ENCODE measurements around the gene TDRD9. TPM values are rescaled to one million over a fixed set of nuclear protein-coding genes. Genes with fewer than 3 reads are reported as not detected.

TDRD9 gene, protein sequence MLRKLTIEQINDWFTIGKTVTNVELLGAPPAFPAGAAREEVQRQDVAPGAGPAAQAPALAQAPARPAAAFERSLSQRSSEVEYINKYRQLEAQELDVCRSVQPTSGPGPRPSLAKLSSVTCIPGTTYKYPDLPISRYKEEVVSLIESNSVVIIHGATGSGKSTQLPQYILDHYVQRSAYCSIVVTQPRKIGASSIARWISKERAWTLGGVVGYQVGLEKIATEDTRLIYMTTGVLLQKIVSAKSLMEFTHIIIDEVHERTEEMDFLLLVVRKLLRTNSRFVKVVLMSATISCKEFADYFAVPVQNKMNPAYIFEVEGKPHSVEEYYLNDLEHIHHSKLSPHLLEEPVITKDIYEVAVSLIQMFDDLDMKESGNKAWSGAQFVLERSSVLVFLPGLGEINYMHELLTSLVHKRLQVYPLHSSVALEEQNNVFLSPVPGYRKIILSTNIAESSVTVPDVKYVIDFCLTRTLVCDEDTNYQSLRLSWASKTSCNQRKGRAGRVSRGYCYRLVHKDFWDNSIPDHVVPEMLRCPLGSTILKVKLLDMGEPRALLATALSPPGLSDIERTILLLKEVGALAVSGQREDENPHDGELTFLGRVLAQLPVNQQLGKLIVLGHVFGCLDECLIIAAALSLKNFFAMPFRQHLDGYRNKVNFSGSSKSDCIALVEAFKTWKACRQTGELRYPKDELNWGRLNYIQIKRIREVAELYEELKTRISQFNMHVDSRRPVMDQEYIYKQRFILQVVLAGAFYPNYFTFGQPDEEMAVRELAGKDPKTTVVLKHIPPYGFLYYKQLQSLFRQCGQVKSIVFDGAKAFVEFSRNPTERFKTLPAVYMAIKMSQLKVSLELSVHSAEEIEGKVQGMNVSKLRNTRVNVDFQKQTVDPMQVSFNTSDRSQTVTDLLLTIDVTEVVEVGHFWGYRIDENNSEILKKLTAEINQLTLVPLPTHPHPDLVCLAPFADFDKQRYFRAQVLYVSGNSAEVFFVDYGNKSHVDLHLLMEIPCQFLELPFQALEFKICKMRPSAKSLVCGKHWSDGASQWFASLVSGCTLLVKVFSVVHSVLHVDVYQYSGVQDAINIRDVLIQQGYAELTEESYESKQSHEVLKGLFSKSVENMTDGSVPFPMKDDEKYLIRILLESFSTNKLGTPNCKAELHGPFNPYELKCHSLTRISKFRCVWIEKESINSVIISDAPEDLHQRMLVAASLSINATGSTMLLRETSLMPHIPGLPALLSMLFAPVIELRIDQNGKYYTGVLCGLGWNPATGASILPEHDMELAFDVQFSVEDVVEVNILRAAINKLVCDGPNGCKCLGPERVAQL (N-terminal part only)
- under 1 TPM; 0.16 to 0.54 TPM for total RNA-seq

DNA sequence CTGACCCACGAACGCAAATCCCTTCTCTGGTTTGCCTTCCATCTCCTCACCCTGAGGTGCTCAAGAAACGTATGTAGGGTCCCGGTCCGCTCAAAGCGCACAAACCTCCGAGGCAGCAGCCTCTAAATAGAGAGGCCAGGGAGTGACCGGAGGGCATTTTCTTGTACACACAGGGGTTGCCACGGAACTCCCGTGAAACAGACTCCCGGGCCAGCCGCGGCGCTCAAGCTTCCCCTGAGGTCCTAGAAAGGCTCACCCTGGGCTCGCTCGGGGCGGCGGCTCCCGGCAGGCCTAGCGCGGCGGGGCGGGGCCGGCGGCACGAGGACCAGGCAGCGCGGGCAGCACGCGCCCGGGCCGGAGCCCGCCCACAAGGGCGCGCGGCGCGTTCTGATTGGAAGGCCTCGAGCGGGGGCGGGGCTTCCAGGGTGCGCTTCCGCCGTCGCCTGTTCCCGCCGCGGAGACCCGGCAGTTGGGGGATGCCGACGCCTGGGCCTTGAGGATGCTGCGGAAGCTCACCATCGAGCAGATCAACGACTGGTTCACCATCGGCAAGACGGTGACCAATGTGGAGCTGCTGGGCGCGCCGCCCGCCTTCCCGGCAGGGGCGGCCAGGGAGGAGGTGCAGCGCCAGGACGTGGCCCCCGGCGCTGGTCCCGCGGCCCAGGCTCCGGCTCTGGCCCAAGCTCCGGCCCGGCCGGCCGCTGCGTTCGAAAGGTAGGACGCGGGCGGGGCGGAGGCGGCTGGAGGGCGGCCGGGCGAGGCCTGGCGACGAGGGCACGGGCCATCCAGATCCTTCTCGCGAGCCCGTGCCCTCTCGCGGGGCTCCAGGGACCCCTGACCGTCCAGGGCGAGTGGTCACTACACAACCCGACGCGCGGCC is at the start of gene TDRD9:
Gene TDRD9 (plus strand): TSS at position 446 of the 880 bp plus-strand sequence. CDS start 54 bp downstream, at position 500.
- no peaks in the 10 kb centered on the region for H3K36me3 Mint-ChIP-seq
- H3K4me3 Mint-ChIP-seq, result no peak within 1 kb of the TSS
- no peak within 1 kb of the TSS for H3K27ac Mint-ChIP-seq
- DNase-seq, result no peak
- peaks cover 4% of the 10 kb centered on the region for H3K4me1 Mint-ChIP-seq
- no peaks in the 10 kb centered on the region for H3K9me3 Mint-ChIP-seq
- H3K27me3 Mint-ChIP-seq, result peaks cover 8% of the 10 kb centered on the region

DNA sequence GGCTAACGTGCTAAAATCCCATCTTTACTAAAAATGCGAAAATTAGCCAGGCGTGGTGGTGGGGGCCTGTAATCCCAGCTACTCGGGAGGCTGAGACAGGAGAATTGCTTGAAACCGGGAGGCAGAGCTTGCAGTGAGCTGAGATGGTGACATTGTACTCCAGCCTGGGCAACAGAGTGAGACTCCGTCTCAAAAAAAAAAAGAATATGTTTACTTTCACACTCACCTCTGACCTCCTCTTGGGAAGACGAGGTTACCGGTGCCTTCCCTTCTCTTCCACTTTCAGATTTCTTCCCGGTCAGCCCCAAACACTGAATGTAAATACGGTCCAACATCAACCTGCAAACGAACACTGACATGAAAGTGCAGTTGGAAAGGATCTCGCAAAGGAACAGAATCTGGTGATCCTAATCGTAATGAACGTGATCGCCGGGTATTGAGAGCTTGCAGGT is 49.1 kb upstream of the TDRD9 start:
- Mint-ChIP-seq H3K4me3 (no peak overlapping the region), H3K4me1 (peaks cover 23% of the 10 kb centered on the region), H3K9me3 (no peaks in the 10 kb centered on the region), H3K27me3 (no peaks in the 10 kb centered on the region), H3K27ac (no peak overlapping the region), H3K36me3 (no peaks in the 10 kb centered on the region)
- no peak for DNase-seq

DNA sequence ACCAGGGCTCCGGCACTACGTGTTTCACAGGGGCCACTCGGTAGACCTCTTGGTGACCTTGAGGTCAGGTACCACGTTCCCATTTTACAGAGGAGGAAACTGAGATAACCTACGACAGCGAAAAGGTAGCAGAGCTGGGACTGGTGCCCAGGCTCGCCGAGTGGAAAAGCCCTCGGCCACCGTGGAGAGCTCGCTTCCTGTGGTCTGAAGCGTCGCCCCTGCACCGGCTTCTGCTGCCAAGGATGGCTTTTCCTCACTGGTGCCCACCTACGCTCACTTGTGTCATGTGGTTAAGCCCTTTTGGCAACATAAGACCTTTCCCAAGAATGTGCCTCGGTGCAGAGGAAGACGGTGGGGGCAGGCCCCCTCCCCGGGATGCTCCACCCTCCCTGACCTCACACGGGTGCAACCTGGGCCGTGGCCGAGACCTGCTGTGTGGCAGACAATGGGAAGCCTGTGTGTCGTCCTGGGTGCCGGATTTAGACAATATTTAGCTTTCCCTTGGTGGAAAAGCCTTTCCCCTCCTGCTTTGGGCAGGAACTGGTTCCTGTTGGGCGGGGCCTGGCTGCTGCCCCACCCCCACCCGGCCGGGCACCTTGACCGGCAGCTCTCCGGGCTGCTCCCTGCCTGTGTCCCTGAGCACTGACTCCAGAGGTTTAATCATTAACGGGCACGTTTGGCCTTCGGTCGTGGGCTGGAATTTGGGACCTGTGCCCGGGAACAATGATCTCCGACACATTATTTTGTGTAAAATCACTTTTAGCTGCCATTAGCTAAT is 48.5 kb upstream of the TDRD9 start:
- H3K4me1 Mint-ChIP-seq, result peaks cover 21% of the 10 kb centered on the region
- H3K27me3 Mint-ChIP-seq, result no peaks in the 10 kb centered on the region
- DNase-seq, result no peak
- H3K27ac Mint-ChIP-seq, result no peak overlapping the region
- no peaks in the 10 kb centered on the region for H3K36me3 Mint-ChIP-seq
- no peaks in the 10 kb centered on the region for H3K9me3 Mint-ChIP-seq
- peak overlapping the region; percentile 67 for H3K4me3 Mint-ChIP-seq

DNA sequence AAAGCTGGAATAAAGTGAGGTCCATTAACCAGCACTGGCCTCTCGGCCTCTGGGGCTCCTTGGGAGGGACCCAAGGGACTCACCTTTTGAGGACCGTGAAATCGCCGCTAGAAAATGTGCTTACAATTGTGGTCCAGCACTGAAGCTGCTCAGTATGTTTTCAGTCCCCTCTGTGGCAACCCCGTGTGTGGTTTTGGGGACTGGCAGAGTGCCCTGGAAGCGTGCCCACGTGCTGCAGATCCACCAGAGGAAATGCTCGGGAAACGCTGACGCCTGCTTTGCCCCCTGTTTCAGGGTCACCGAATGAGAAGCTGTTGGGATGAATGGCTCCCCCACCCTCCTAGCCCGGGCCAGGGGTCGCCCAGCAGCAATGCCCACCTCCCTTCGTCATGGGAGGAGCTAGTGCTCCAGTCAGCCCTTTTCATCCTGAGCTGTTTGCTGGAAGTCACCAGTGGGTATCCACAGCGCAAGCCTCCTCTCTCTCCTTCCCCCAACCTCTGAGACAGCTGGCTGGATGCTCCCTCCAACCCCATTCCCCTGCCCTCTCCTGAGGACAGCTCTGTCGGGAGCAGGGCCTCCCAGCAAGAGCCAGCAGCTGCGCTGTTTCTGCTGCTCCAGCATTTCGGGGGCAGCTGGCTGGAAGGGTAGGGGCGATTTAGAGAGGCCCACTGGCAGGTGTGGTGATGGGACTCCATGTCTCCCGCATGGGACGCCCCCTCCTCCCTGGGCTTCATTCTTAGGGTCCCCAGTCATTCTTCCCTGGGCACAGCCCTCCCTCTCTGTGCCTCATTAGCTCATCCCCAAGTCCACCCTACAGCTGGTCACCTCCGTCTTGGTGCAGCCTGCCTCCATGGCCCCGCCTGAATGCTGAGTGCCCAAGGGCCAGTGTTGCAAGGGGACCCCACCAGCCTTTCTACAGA is 47.6 kb upstream of the TDRD9 start:
- Mint-ChIP-seq H3K27me3 (no peaks in the 10 kb centered on the region), H3K4me3 (peak overlapping the region; percentile 67), H3K27ac (no peak overlapping the region), H3K9me3 (no peaks in the 10 kb centered on the region), H3K36me3 (no peaks in the 10 kb centered on the region), H3K4me1 (peaks cover 18% of the 10 kb centered on the region)
- peak; percentile 32 for DNase-seq

DNA sequence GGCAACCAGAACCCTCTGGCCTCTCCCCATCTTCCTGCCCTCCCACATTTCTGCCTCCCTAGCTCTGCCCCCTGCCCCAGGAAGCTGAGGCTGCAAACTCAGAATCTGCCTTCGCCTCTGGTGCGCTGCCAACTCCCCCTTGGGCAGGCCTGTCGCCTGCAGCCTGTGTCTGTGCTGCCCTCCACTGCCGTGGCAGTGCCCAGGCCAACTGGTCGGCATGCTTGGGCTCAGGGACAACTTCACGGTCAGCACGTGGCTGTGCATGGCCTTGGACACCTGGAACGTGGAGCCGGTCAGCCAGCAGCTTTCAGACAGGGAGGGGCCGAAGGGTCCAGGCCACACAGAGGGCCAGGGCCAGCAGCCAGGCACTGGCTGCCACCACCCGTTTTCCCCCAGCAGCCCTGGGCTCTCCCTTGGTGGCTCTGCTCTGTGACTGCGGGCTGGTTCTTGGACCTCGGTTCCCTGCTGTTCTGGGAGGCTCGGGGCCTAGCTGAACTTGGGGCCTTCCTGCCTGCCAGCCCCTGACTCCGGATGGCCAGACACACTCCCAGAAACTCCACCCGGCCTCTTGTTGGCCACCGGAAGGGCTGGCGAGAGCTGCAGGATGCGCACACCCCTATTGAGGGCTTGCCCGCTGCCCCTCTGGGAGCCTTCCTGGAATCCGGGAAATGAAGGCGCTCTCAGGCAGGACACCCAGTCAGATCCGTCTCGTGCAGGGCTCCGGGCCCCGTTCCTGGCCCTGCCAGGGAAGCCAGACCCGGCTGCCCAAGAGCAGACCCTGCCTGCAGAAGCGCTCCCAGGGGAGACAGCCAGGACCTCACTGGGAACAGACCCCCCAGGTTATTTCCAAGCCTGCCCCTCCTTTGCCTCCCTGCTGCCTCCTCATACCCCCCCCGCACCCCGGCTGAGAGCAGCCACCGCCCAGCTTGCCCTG is 46.7 kb upstream of the TDRD9 start:
- DNase-seq, result no peak
- H3K4me3 Mint-ChIP-seq, result no peak overlapping the region
- peaks cover 18% of the 10 kb centered on the region for H3K4me1 Mint-ChIP-seq
- H3K27ac Mint-ChIP-seq, result no peak overlapping the region
- no peaks in the 10 kb centered on the region for H3K36me3 Mint-ChIP-seq
- no peaks in the 10 kb centered on the region for H3K9me3 Mint-ChIP-seq
- H3K27me3 Mint-ChIP-seq, result no peaks in the 10 kb centered on the region

DNA sequence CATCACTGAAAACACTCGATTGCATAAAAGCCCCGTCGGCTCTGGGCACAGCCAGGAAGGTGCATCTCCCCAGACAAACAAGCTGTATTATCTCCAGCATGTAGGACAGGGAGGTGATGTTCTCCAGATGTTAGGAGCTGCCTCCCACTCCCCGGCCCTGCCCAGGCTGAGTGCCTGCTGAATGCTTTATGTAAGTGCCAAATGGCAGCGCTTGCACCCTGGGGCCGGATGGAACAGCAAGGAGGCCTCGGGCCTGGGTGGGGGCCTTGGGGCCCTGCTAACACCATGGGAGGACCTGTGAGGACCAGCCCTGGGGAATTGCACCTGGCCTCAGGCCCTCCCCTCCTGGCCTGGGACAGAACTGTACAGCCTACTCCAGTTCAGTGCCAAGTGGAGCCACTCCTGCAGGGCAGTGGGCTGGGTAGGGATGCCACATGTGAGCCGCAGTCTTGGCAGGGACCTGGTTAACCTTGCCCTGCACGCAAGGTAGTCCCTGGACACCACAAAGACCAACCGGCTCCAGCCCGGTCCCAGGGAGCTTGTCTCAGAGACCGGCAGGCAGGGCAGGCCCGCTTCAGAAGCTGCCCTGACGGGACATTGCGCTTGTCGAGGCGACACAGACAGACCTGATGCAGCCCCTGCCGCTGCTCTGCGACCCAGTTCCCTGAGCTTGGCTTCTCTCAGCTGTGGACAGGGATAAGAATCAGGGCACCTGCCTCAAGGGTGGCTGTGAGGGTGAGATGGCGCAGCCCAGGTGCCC is 45.6 kb upstream of the TDRD9 start:
- no peak for DNase-seq
- Mint-ChIP-seq H3K27ac (no peak overlapping the region), H3K9me3 (no peaks in the 10 kb centered on the region), H3K36me3 (no peaks in the 10 kb centered on the region), H3K27me3 (no peaks in the 10 kb centered on the region), H3K4me1 (peaks cover 16% of the 10 kb centered on the region), H3K4me3 (no peak overlapping the region)

DNA sequence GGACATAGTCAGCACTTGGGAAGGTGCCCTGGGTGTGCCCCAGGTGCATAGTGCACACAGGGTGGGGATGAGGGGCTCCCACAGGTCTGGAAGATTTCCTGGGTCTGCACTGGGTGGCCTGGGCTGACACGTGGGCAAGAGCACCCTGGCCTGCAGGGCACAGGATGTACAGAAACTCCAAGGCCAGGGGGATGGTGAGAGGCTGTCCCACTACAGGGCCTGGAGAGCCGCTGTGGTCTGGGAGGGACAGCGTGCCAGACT is 45.1 kb upstream of the TDRD9 start:
- H3K27me3 Mint-ChIP-seq, result no peaks in the 10 kb centered on the region
- peaks cover 16% of the 10 kb centered on the region for H3K4me1 Mint-ChIP-seq
- no peaks in the 10 kb centered on the region for H3K36me3 Mint-ChIP-seq
- H3K9me3 Mint-ChIP-seq, result no peaks in the 10 kb centered on the region
- no peak for DNase-seq
- no peak overlapping the region for H3K4me3 Mint-ChIP-seq
- H3K27ac Mint-ChIP-seq, result no peak overlapping the region

DNA sequence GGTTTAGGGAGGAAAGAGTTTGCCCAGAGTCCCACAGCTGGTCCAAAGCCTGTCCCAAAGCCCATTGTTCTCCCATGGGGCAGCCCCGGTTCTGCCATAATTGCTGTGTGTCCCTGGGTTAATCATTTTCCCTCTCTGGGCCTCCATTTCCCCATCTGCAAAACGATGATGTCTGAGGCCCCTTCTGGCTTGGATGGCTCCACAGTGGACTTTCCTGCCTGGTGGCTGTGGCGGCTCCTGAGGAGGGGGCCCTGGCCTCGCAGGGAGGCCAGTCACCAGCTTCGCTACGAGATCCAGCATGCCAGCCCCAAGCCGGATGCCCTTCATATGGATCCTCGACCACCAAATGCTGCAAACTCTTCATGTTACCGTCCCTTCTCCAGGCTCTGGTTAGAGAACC is 43.4 kb upstream of the TDRD9 start:
- Mint-ChIP-seq H3K27me3 (no peaks in the 10 kb centered on the region), H3K36me3 (no peaks in the 10 kb centered on the region), H3K27ac (no peak overlapping the region), H3K4me1 (peaks cover 9% of the 10 kb centered on the region), H3K4me3 (no peak overlapping the region), H3K9me3 (no peaks in the 10 kb centered on the region)
- no peak for DNase-seq

DNA sequence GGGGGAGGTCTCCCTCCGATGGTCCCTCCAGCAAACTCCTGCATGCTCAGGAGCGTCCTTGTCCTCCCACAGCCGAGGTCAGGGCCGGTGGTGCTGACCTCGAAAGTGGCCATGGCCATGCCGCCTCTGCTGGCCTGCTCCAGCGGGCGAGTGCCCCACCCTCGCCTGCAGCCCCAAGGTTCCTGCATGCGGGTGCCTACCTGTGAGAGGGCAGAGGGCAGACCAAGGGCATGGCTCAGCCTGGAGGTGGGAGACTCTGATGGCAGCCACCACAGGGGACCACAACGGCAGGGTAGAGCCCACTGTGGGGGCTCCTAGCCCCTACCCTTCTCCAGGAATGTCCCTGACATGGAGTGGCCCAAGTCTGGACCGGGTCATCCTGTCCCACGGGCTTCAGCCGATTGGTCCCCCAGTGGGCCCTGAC is 42.7 kb upstream of the TDRD9 start:
- DNase-seq, result no peak
- Mint-ChIP-seq H3K27ac (no peak overlapping the region), H3K4me3 (no peak overlapping the region), H3K27me3 (no peaks in the 10 kb centered on the region), H3K36me3 (no peaks in the 10 kb centered on the region), H3K4me1 (peaks cover 4% of the 10 kb centered on the region), H3K9me3 (no peaks in the 10 kb centered on the region)

DNA sequence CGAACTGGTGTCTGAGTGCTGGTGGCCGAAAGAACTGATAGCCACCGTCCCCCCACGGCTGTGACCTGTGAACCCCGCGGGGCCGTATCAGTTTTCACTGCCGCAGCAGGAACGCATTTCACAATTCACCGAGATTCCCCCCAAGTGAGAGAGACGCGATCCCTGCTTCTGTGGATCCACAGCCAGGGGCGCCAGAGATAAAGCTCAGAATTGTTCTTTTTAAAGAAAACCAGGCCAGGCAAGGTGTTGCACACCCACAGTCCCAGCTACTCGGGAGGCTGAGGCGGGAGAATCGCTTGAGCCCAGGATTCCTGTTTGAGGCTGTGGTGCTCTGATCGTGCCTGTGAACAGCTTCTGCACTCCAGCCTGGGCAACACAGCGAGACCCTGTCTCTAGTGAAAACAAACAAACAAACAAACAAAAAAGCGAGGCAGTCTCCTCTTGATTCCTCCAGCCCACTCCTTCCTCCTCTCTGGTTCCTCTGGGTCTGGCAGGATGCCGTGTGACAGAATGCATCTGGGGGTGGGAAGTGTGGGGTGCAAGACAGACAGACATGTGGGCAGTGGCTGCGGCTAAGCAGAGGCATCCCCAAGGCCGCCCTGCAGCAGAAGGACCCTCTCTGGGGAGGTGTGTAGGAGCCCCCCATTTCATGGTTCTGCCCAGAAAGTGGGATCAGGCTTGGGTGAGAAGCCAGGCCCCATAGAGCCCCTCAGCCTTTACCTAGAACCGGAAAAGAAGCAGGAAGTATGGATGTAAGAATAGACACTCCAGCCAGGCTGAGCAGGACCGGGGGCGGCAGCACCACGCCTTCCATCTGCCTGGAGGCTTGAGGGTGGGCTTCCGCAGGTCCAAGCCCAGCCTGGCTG is 41.7 kb upstream of the TDRD9 start:
- H3K27ac Mint-ChIP-seq, result no peak overlapping the region
- H3K36me3 Mint-ChIP-seq, result no peaks in the 10 kb centered on the region
- H3K27me3 Mint-ChIP-seq, result no peaks in the 10 kb centered on the region
- H3K4me3 Mint-ChIP-seq, result no peak overlapping the region
- DNase-seq, result no peak
- H3K4me1 Mint-ChIP-seq, result no peaks in the 10 kb centered on the region
- no peaks in the 10 kb centered on the region for H3K9me3 Mint-ChIP-seq

DNA sequence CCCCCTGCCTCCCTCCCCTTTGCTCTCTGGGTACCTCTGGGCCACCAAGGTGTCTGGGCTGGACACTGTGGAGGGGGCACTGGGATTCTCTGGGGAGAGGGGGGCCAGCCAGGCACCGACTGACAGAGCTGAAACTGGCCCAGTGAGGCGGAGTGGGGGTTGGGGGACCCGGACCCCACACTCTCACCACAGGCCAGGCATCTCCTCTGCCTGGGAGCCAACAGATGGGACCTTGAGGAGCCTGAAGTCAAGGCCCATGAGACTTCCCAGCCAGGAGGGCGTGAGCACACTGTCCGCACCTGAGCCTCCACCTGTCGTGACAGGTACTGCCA is 41.1 kb upstream of the TDRD9 start:
- Mint-ChIP-seq H3K9me3 (no peaks in the 10 kb centered on the region), H3K4me1 (no peaks in the 10 kb centered on the region), H3K27ac (no peak overlapping the region), H3K36me3 (no peaks in the 10 kb centered on the region), H3K4me3 (no peak overlapping the region), H3K27me3 (no peaks in the 10 kb centered on the region)
- DNase-seq, result no peak
